Upper lobe of left lung (tissue), 6 donors: Measurements from ENCODE around the gene PLD3. TPM values are rescaled to one million over a fixed set of nuclear protein-coding genes. Genes with fewer than 3 reads are reported as not detected.

Experiments used
- ATAC-seq, 2 donors: fragments of 200-7000 bp; cut with Tn5 transposase; one replicate each; pipeline ENCODE4 v1.9.1; 2022; ENCODE audit warnings: mild to moderate bottlenecking in 2 of 2, moderate library complexity in 2 of 2; ENCODE audit not compliant: low FRiP score in 2 of 2
- DNase-seq, 2 donors: peaks; one replicate each; pipeline ENCODE4 v3.0.0-alpha.2; 2019 to 2020
- H3K27ac ChIP-seq, 4 donors: fragments of 200-600 bp; sonication (generic); one replicate each; pipeline ENCODE4 v1.5.1; 2016 to 2019
- H3K27me3 ChIP-seq, 4 donors: fragments of 200-600 bp; sonication (generic); one replicate each; pipeline ENCODE4 v1.5.1; 2017 to 2019
- H3K36me3 ChIP-seq, 4 donors: fragments of 200-600 bp; sonication (generic); one replicate each; pipeline ENCODE4 v1.5.1; 2016 to 2019
- H3K4me1 ChIP-seq, 4 donors: fragments of 200-600 bp; sonication (generic); one replicate each; pipeline ENCODE4 v1.5.1; 2018 to 2019
- H3K4me3 ChIP-seq, 4 donors: fragments of 200-600 bp; sonication (generic); one replicate each; pipeline ENCODE4 v1.5.1; 2017 to 2019; ENCODE audit warnings: mild to moderate bottlenecking in 2 of 4, moderate library complexity in 1 of 4
- H3K9me3 ChIP-seq, 4 donors: fragments of 200-600 bp; sonication (generic); one replicate each; pipeline ENCODE4 v1.5.1; 2018 to 2019
- EP300 ChIP-seq, 4 donors: sonication (generic); formaldehyde crosslinking; IDR thresholded peaks; one replicate each; pipeline ENCODE4 v1.5.1; 2017; ENCODE audit warnings: antibody characterized with exemption in 4 of 4, control low read depth in 2 of 4
- POLR2A ChIP-seq, 4 donors: fragments of 450-650 bp; IDR thresholded peaks; one replicate each; pipeline ENCODE4 v1.5.1; 2016 to 2017; ENCODE audit warnings: antibody characterized with exemption in 4 of 4, mild to moderate bottlenecking in 2 of 4
- POLR2AphosphoS5 ChIP-seq, 2 donors: sonication (generic); formaldehyde crosslinking; IDR thresholded peaks; one replicate each; pipeline ENCODE4 v1.5.1; 2017; ENCODE audit warnings: antibody characterized with exemption in 2 of 2
- WGBS, 2 donors: methylation state at CpG; one replicate each; pipeline ENCODE4 v1.1.5; 2017 to 2018; 5-methylcytosine and 5-hydroxymethylcytosine counted together
- total RNA-seq, 6 donors: library from RNA; depleted of rRNA in 4 of 6; stranded (reverse); fragments of >200 nt in 4 of 6; gene quantifications; one replicate each; pipeline versions ENCODE4 v1.1.0 to v1.2.1, GENCODE V29; 2016 to 2021
- TF ChIP-seq, protein P1 (sequence below), 6 experiments: fragments of 450-650 bp in 4 of 6; fragments of 200-600 bp in 2 of 6; sonication (generic) in 2 of 6; IDR thresholded peaks; one replicate each; pipeline ENCODE4 v1.5.1; 2016 to 2019; ENCODE audit warnings: antibody characterized with exemption in 6 of 6
- donor health status: DM: no; HTN: no; CAD: no; lungs with moderate emphysema.
- donor health status: DM: no; HTN: yes; CAD: no; lungs with severe emphysema.

Gene PLD3
- total RNA-seq, 6 donors from 2014 or later = 257 to 710 (median 470) TPM

DNA sequence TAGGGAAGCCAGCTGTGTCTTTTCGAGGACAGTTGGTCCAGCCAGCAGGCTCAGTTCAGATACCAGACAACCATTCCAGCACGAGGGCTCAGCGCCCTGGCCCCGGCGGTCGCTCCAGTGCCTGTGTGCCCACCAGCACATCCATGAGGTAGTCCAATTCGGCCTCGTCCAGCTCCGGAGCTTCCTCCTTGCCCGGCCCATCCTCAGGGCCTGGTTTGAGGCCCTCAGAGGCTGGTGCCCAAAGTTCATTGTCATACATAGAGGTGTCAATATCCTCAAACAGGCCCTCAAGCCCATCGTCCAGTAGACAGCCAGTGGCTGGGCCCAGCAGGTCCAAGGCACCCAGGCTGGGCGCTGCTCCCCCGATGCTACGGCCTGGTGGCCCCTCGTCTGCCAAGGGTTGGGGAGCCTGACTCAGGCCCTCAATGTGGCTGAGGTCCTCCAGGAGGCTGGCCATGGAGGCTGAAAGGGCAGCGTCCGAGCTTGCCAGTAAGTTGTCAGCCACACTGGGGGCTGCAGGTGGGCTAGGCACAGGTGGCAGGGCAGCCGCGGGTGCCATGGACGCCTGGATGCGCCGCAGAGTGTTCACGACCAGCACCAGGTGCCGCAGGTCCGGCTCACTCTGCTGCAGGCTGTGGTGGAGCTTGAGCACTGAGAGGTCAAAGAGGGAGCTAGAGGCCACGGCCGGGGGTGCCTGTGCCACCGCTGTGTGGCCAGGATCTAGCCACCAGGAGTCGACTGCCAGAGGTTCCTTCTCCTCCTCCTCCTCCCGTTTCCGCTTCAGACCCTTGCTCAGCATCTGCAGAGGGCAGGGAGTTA, 74.5 kb downstream of the PLD3 start:
- DNase-seq (peak in 1 of 2 donors; percentile 84), ATAC-seq (no peak)
- Histone ChIP-seq H3K27me3 (no peaks in the 10 kb centered on the region), H3K4me1 (peaks cover 51 to 65% (median 61%) of the 10 kb centered on the region in 4 donors), H3K36me3 (peaks cover 9 to 21% (median 11%) of the 10 kb centered on the region in 4 donors), H3K9me3 (no peaks in the 10 kb centered on the region), H3K4me3 (peak overlapping the region in 1 of 4 donors; percentile 75), H3K27ac (peak overlapping the region; percentile 97 to 100 (median 99))
- 88 to 90% methylated on average over 18 to 31 of the region's 31 CpGs for WGBS, 2 donors
- TF ChIP-seq, protein P1, sequence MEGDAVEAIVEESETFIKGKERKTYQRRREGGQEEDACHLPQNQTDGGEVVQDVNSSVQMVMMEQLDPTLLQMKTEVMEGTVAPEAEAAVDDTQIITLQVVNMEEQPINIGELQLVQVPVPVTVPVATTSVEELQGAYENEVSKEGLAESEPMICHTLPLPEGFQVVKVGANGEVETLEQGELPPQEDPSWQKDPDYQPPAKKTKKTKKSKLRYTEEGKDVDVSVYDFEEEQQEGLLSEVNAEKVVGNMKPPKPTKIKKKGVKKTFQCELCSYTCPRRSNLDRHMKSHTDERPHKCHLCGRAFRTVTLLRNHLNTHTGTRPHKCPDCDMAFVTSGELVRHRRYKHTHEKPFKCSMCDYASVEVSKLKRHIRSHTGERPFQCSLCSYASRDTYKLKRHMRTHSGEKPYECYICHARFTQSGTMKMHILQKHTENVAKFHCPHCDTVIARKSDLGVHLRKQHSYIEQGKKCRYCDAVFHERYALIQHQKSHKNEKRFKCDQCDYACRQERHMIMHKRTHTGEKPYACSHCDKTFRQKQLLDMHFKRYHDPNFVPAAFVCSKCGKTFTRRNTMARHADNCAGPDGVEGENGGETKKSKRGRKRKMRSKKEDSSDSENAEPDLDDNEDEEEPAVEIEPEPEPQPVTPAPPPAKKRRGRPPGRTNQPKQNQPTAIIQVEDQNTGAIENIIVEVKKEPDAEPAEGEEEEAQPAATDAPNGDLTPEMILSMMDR (IDR thresholded peaks at IDR 0.05) = no peak
- TF ChIP-seq EP300 (IDR thresholded peaks at IDR 0.05) (no peak), POLR2A (IDR thresholded peaks at IDR 0.05) (no peak), POLR2AphosphoS5 (IDR thresholded peaks at IDR 0.05) (no peak)

DNA sequence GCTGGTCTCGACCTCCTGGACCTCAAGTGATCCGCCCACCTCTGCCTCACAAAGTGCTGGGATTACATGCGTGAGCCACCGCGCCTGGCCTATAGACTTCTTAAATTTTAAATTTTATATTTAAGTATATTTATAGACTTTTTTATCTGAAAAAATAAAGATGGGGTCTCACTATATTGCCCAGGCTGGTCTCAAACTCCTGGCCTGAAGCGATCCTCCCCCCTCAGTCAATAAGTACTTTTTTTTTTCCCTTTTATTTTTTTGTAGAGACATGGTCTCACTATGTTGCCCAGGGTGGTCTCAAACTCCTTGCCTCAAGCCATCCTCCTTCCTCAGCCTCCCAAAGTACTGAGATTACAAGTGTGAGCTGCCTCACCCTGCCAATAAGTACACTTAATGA, 75.4 kb downstream of the PLD3 start:
- ATAC-seq (no peak), DNase-seq (no peak)
- Histone ChIP-seq H3K9me3 (no peaks in the 10 kb centered on the region), H3K4me1 (peaks cover 51 to 60% (median 54%) of the 10 kb centered on the region in 4 donors), H3K27ac (peak overlapping the region in 3 of 4 donors; percentile 97 to 100 (median 99)), H3K4me3 (peak overlapping the region; percentile 55 to 88 (median 76)), H3K27me3 (no peaks in the 10 kb centered on the region), H3K36me3 (peaks cover 9 to 21% (median 11%) of the 10 kb centered on the region in 4 donors)
- WGBS, 2 donors = 87 to 90% methylated on average over 6 of the region's 6 CpGs
- TF ChIP-seq POLR2A (IDR thresholded peaks at IDR 0.05) (no peak), EP300 (IDR thresholded peaks at IDR 0.05) (no peak), POLR2AphosphoS5 (IDR thresholded peaks at IDR 0.05) (no peak)
- TF ChIP-seq, protein P1 (IDR thresholded peaks at IDR 0.05) = no peak

DNA sequence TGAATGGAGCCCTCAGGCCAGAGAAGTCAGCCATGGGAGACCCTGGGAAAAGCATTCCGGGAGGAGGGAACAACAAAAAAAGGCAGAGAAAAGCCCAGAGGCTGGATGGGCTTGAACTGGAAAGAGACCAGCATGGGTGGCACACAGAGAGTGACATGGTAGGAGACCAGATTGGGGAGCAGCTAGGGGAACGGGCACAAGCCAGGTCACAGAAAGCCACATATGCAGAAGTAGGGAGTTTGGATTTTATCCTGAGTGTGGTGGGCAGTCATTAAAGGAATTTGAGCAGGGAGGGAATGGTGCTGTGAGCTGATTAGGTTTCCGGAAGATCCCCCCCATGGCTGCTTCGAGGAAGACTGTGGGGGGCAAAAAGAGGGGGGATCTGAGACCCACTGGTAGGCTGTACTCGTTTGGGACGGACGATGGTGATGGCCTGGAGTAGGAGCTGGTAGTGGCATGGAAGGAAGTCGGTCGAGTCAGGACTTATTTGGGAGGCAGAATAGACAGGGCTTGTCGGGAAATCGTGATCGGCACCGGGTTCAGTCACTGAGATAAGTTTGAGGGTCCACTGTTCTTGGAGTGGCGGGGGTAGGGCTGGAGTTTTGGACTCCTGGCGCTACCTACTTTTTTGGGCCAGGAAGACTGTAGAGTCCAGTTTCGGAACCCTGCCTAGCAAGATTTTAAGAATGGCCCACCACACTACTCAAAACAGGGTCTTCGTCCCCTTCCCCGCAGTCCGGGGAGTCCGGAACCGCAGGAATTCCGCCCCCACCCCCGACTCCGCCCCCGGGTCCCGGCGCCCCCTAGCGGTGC, 76.3 kb downstream of the PLD3 start:
- peak overlapping the region; percentile 97 to 100 (median 100) for H3K27ac ChIP-seq
- no peak for ATAC-seq
- no peaks in the 10 kb centered on the region for H3K9me3 ChIP-seq
- H3K36me3 ChIP-seq = peaks cover 9 to 21% (median 11%) of the 10 kb centered on the region in 4 donors
- peak in 1 of 2 donors; percentile 1 for TF ChIP-seq POLR2AphosphoS5 (IDR thresholded peaks at IDR 0.05)
- TF ChIP-seq, protein P1 (IDR thresholded peaks at IDR 0.05) = no peak
- no peak for TF ChIP-seq POLR2A (IDR thresholded peaks at IDR 0.05)
- no peak for TF ChIP-seq EP300 (IDR thresholded peaks at IDR 0.05)
- peak in 1 of 2 donors; percentile 39 for DNase-seq
- peak overlapping the region; percentile 55 to 88 (median 76) for H3K4me3 ChIP-seq
- no peaks in the 10 kb centered on the region for H3K27me3 ChIP-seq
- peaks cover 42 to 53% (median 47%) of the 10 kb centered on the region in 4 donors for H3K4me1 ChIP-seq
- 1 to 2% methylated on average over 16 to 19 of the region's 28 CpGs for WGBS, 2 donors

DNA sequence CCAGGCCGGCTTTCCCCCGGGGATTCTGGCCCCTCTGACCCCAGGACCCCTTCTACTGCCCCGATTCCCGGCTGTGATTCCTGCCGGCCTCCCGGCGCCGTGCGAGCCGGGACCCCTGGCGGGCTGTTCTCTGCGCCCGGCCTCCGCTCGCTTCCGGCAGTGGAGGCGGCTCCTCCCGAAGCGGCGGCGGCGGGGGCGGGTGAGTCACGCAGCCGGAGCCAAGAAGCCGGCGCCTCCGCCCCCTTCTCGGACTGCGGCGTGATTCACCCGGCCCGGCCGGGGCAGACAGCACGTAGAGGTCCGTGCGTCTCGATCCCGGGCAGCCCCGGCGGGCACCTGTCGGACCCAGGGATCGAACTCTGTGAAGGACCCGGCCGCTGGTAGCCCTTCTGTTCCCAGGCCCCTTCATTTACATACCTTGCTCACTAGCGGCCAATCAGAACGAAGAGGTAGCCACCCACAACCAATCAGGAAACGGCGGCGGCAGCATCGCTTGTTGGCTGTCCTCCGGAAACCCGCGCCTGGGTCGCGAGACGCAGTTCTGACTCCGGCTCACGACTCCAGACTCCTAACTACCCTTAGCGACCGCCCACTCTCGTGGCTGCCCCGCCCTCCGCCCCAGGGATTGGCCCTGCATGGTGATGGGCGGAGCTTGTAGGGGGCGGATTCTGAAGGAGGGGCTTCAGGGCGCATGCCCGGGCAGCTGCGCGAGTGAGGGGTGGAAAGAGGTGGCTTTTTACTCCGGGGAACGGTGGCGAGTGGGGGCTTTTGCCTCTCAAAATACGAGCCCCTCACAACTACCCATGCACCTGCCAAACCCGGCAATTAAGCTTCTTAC, 77.2 kb downstream of the PLD3 start, which contains the start of gene SERTAD1:
SERTAD1 (minus strand) TSS at position 543 of the 838 bp plus-strand sequence. CDS start 2,446 bp downstream, outside the sequence.
- Histone ChIP-seq H3K36me3 (peaks cover 9 to 21% (median 11%) of the 10 kb centered on the region in 4 donors), H3K27me3 (no peaks in the 10 kb centered on the region), H3K9me3 (no peaks in the 10 kb centered on the region), H3K4me1 (peaks cover 35 to 45% (median 39%) of the 10 kb centered on the region in 4 donors), H3K4me3 (peak within 1 kb of the TSS; percentile 55 to 88 (median 76)), H3K27ac (peak within 1 kb of the TSS; percentile 97 to 100 (median 100))
- peak; percentile 99 to 100 for DNase-seq
- TF ChIP-seq POLR2A (IDR thresholded peaks at IDR 0.05) (peak in 3 of 4 donors; percentile 98 to 100 (median 100)), EP300 (IDR thresholded peaks at IDR 0.05) (peak in 1 of 4 donors; percentile 72), POLR2AphosphoS5 (IDR thresholded peaks at IDR 0.05) (peak; percentile 99 to 100)
- TF ChIP-seq, protein P1 (IDR thresholded peaks at IDR 0.05) = peak; percentile 64 to 94 (median 88)
- WGBS, 2 donors = 0% methylated on average over 9 to 57 of the region's 75 CpGs
- ATAC-seq = peak; percentile 95 to 99
